HL-60 (cell line): ENCODE results near the gene SPOCK2.

Experiments used
- CTCF ChIP-seq: IDR thresholded peaks from one replicate; pipeline ENCODE4 v1.5.1; 2011; ENCODE audit warnings: low read length, control low read depth, inconsistent platforms; ENCODE audit not compliant: insufficient read depth
- GABPA ChIP-seq: IDR thresholded peaks from 2 replicates; pipeline ENCODE4 v1.6.1; 2012; ENCODE audit warnings: low read depth
- POLR2AphosphoS5 ChIP-seq: IDR thresholded peaks from 2 replicates; pipeline ENCODE4 v1.6.1; 2012; ENCODE audit warnings: low read depth
- REST ChIP-seq: IDR thresholded peaks from 2 replicates; pipeline ENCODE4 v1.6.1; 2012; ENCODE audit warnings: low read depth; ENCODE audit not compliant: insufficient replicate concordance
- SPI1 ChIP-seq: IDR thresholded peaks from 2 replicates; pipeline ENCODE4 v1.6.1; 2012; ENCODE audit warnings: low read depth, mild to moderate bottlenecking, borderline replicate concordance

DNA sequence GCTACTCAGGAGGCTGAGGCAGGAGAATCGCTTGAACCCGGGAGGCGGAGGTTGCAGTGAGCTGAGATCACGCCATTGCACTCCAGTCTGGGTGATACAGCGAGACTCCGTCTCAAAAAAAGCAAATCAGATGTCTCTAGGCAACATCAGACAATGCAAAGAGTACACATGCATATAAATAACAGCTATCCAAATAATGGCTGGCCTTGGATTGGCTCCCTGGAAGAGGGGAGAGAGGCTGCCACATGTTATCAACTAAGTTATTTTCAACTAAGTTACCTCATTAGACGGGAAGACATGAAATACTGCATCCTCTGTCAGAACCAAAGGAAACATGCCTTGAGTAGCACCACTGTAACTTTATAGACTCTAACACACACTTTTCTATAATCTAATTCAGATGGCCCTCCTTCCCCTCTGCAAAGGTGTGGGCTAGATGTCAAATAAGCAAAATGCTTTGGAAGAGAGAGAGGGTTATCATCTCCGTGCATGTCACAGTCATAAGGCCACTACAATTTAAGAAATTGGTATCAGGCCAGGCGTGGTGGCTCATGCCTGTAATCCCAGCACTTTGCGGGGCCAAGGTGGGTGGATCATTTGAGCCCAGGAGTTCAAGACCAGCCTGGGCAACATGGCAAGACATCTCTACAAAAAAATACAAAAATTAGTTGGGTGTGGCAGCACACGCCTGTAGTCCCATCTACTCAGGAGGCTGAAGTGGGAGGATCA, 22.5 kb upstream of the SPOCK2 start:
- TF ChIP-seq CTCF: no peak
- no peak for TF ChIP-seq REST
- no peak for TF ChIP-seq SPI1
- TF ChIP-seq POLR2AphosphoS5: no peak
- TF ChIP-seq GABPA: no peak
